ENCODE measurements around the gene ATP8A2.
"Not testable (repeated sequence)": the region's sequence is repeated elsewhere in the genome, so short reads cannot be mapped to it uniquely, and the experiment has no call there.

ATP8A2 gene

DNA sequence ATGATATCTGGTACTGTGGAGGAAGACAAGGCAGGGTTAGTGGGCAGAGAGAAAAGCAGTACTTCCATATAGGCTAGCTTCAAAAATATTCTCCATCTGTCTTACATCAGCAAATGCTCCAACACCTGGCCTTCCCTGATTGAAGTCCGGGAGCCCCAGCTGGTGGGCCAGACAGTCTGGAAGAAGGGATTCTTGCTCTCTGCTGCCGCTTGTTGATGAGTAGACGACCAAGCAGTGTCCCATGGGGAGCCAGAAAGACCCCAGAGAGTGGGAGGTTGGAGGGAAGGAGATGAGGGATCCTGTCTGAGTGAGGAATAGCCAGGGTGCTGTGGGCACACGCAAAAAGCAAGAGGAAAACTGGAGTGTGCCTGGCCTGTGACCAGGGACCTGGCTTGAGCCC is 95.1 kb downstream of the ATP8A2 start:
- DNase-seq, result no peak

DNA sequence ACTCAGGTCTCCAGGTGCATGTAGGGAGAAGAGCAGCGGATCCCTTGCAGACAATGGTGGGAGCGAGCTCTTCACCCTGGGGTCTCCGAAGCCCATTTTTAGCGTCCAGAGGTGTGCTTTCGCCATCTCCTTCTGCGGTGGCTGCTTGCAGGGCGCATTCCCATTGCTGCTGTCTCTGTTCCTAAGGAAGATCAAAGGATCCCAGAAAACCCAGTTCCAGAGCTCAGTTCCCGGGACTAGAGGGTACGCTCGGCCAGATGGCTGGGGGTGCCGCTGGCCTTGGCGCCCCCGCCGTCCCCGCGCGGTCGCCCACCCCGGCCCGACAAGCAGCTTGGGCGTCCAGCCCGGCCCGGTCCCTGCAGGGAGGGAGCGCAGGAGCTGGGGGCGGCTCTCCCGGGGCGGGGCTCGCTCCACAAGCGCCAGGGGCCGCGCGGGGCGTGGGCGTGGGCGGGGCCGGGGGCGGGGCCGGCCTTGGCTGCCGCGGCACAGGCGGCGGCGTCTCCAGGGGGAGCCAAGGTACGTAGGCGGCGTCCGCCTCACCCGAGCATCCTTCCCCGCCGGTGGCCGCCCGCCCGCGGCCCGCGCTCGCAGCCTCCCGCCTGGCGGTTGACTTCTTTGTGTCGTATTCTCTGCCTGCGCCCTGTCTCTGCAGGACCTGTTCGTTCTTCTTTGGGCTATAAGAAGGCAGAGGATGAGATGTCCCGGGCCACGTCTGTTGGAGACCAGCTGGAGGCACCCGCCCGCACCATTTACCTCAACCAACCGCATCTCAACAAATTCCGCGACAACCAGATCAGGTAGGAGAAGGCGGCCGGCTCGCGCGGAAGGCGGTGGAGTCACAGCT is 96.8 kb downstream of the ATP8A2 start:
- DNase-seq, result peak; percentile 49

DNA sequence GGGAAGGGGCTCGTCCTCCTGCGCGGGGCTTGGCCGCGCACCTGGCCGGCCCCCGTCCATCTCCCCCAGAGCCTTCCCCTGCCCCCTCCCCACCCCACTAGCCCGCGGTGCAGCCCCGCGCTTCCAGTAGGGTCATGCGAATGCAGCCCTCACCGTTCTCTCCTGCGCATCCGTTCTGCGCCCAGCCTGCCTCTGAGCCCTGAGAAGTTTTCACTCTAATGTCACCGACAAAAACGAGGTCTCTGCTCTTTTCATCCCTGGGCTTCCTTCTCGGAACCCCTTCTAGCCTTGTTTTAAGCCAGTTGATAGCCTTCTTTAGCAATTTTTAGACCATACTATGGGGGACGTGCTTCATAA is 97.4 kb downstream of the ATP8A2 start:
- DNase-seq, result no peak

DNA sequence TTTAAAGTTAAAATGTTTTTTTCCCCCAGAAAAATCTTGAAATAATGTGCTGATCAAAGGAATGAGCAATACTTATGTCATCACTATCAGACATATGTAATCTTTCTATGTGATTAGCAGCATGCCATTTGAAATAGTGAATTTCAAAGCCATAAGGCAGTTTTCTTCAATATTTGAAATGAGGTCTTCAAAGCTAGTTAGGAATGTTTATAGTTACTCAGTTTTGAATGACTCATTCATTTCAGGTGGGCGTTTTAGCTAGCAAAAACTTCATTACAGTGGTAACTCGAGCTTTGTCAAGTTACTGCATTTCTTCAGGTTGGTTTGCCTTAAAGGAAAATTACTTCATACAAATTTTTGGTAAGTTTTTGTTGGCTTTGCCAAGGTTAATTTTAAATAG is 102.1 kb downstream of the ATP8A2 start:
- DNase-seq, result no peak

DNA sequence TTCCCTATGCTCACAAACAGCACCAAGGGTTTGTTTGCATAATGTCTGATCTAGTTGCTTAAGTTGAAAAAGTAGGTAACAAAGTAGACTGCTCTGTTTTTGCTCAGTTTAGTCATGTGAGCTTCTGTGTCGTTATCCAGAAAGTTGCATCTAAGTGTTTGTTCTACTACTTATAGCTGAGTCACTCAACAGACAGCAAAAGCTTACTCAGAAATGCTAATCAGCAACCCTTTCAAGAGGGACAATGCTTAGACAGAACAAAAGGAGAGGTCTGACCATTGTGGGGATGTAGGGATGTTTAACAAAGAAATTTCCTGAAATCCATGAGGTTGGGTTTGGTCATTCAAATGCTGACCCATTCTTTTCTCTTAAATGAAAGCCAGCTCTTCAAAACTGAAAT is 106.4 kb downstream of the ATP8A2 start:
- DNase-seq, result no peak

DNA sequence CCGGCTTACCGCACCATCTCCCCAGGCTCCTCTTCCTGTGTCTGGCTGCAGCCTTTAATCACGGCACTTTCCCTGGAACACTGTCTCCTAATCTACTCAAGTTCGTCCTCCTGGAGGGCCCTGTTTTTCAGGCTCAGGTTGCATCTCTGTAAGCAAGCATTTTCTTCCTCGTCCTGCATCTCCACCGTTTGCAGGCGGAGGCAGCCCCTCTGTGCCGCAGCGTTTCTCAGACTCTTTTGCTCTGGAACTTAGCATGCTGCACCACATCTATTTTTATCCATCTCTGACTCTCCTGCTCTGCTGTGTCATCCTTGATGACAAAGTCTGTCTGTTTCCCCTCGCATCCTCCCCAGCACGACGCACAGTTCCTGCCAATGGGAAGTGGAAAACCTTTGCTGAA is 117.5 kb downstream of the ATP8A2 start:
- DNase-seq, result no peak

DNA sequence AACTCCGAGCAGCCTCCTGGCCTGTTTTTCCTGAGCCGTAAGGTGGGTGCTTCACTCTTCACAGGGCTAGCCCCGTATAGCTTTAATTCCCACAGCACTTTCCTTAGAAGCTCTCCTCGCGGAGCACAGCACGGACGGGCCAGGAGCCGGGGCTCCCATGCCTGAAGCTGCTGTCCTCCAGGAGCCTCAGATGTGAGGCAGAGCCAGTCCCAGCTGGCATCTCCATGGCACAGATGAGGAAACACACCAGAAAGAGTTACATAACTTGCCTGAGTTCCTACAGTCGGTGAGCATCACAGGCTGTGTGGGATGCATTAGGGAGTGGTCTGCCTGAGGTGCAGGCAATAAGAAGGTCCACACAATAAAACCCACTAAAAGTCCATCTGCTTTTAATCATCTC is 118.5 kb downstream of the ATP8A2 start:
- DNase-seq, result no peak

DNA sequence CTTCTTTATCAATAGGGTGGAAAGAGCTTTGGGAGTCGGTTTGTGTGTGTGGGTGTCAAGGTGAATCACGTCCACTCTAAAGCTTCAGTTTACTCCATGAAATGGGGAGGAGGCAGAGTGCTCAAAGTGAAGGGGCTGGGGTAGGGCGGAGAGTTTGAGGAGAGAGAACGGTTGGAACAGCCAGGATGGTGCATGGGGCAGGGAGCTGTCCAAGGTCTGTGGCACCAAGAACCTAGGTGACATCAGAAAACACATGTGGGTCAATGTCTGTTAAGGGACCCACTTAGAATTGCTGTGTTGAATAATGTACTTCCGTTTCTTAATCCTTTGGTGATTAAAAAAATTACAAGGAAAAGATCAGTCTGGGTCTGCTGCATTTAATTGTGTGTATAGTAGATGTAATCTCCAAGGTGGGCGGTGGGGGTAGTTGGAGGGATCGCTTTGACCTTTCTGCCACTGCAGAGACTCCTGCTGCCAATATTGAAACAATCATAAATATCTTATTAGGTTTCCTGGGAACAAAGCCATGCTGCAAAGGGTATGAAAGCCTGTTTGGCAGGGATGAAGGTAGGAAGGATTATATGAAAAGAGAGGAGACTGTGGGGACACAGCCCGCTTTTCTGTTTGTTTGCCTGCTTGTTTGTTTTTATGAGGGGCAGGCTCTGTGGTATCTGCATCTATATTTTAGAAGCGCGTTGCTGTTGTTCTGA is 122.3 kb downstream of the ATP8A2 start:
- DNase-seq, result no peak

DNA sequence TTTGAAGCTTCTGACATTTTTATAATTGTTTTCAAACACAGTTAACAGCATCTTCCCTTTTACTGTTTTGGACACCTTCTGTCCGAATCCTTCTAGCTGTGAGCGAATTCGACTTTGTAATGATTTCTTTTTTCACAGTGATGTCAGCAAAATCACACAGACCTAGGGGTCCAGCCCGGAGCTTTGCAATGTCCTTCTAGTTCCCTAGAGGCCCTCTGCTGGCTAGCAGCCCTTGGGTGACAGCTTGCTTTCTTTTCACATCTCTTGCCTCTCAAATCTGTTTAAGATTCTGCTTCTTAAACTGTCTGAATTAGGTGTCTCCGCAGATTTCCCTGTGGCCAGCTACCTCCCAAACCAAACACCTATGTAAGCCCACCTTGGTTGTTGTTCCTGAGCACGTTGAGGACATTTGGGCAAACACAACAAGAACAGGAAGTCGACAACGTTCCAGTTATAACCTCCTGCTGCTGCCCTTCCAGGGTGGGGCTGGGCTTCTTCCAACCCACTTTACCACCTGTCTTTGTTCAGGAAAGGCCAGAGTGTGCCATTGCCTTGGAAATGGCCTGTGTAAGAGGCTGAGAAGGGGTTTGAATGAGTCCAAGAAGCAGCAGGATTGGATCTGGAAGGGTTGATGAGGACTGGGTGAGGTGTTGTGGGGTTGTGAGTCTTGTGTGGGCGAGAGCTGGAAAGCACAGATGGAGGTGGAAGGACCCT is 123.1 kb downstream of the ATP8A2 start:
- DNase-seq, result no peak

DNA sequence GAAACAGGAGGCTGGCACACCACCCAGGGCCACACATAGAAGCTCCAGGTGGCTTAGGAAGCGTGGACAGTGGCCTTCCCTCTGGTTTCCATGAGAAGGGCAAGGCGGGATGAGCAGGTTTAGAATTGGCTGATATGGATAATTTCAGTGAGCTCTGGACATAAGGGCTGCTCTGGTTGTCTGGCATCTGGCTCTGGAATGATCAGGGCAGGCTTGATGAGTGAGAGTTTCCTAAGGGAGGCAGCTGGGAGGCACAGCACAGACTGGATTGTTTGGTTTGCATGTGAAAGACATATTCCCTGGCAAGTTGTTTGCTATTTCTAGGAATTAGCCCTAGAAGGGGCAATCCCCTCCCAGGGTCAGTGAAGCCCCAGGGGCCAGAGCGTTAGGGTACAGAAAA is 129.5 kb downstream of the ATP8A2 start:
- no peak for DNase-seq

DNA sequence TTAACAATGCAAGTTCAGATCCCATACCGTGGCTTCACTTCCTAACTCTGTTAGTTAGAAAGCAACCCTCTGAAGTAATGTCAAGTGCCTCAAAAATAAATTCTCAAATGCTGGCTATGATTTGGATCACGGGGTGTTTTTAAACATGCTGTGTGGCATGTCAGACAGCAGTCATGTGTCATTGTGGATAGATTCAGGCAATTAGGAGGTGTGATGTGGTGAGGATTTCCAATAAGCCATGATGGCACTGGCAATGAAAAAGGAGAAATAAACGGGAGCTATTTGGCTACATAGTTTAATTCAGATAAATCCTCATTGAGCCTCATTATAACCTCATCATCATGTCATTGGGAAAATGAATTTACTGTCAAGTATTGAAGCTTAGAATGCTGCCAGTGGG is 130.3 kb downstream of the ATP8A2 start:
- DNase-seq, result no peak

DNA sequence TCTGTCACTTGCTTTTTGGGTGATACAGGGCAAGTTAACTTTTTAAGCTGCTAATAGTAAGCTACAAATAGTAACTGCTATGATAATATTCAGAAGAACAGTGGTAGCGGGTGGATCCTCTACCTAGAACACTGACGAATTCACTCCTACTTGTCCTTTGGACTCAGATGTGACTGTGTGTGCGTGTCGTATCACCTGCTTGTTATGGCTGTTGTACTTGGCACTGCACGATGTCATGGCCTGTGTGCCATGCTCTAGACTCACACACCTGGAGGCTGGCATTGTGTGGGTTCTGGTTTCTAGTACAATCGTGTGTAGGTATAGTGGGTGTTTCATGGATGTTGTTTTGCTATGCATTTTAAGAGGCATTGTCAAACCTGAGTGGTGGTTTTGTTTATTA is 130.8 kb downstream of the ATP8A2 start:
- no peak for DNase-seq

DNA sequence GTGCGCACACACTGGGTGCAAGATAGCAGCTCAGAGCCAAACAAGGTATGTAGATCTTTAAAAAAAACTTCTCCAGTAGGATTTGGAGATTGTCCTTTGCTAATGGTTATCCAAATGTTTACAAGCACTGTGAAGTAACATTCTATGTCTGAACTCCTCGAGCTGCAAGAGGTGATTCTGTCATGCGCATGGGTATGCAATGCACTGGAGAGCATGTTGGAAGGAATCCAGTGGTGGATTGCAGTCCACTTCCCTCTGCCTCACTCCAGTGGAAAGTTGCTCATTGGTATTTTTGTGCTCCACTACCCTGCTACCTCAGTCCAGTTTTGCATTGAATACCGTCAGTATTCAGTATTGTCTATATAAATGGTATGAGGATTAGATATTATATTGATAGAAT is 132.1 kb downstream of the ATP8A2 start:
- no peak for DNase-seq

DNA sequence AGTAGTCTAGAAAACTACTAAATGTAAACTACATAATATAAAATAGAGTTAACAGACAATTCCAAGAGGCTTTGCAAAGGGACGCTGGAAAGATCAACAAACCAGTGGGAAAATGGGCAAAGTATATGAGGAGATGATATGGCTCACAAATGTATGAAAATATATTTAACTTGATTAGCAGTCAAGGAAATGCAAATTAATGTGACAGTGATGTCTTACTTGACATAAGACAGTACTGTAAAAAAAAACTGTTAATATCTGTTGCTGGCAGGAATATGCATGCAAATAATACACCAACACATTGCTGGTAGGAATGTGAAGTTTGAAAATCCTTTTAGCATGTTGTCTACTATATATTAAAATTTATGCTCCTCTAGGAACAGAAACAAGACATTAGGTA is 136.1 kb downstream of the ATP8A2 start:
- no peak for DNase-seq

DNA sequence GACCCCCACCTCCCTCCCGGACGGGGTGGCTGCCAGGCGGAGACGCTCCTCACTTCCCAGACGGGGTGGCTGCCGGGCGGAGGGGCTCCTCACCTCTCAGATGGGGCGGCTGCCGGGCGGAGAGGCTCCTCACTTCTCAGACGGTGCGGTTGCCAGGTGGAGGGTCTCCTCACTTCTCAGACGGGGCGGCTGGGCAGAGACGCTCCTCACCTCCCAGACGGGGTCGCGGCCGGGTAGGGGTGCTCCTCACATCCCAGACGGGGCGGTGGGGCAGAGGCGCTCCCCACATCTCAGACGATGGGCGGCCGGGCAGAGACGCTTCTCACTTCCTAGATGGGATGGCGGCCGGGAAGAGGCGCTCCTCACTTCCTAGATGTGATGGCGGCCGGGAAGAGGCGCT is 141.3 kb downstream of the ATP8A2 start:
- DNase-seq, result not testable (repeated sequence)

DNA sequence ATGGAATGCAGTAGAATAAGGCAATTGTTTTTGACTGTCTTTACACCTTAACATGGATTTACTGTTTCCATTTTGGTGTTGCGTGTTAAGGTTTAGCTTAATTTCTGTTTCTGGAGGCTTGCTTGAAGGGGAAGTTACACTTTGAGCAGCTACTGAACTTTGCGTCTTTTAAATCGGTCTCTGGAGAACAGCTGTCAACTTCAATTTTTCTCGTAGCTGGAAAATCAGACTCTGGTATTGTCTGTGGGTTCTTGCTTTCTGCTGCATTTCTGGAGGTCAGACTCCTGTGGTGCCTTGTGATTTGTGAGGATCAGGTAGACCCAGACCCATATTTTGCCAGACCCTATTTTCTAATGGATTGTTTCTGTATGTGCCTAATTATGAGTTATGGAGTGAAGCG is 146.7 kb downstream of the ATP8A2 start:
- DNase-seq, result no peak

DNA sequence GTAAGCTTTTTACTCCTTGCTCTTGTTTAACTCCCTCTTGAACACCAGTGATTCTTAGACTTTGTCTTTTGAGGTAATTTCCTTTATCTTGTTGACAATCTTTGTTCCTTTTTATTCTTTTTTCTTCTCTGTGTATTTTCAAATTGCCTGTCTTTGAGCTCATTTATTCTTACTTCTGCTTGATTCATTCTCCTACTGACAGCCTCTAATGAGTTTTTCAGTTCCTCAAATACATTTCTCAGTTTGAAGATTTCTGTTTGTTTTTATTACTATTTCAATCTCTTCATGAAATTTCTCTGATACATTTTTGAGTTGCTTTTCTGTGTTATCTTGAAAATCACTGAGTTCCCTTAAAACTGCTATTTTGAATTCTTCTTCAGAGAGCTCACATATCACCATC is 154.1 kb downstream of the ATP8A2 start:
- DNase-seq, result no peak

DNA sequence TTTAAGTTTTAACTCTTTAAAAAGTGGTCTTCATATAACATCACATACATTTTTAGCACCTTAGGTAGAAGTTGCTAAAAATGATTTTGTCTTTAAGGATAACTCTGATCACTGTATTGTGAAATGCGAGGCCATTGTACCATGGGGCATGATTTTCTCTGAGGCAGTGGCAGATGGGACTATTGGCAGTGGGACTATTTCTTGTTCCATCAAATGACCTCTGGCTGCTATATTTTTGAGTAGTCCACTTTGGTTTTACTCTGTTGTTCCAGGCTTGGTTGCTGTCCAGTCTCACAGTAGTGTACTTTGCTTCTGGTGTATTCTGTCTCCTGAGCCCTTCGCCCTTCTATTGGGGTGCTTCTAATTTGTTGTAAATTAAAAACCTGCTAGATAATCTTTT is 156.5 kb downstream of the ATP8A2 start:
- DNase-seq, result no peak

DNA sequence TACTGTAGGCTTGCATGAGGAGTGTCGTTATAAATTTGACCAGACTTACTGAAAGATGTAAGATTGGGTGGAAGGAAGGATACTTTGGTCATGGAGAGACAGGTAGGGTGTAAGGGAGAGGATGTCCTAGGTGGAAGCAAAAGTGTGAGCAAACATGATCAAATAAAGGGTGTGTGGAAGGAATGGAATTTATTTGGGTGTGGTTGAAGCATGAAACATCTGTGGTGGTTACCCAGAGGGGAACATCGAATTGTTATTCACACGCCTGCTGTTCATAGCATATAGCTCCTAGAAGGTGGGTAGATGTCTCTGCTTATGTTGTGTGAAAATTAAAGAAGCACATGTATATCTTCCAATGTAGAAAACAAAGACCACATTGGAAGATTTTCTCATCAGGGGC is 157.7 kb downstream of the ATP8A2 start:
- no peak for DNase-seq

DNA sequence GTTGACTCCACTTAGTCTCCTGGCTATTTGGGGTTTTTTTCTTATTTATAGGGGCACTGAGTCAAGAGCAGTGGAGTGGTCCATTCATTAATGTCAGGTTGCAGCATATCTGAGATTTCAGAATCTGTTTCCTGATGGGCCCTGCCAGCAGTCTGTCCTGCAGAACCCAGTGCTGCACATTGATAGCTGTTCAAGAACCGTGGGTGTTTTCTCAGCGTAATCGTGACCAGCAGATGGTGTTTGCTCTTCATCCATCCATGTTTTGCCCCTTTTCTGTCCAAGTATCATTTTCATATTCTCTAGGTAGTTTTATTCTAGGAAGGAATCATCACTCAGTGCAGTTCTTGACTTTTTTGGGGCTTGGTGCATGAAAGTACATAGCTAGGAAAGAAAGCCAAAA is 166.5 kb downstream of the ATP8A2 start:
- no peak for DNase-seq

DNA sequence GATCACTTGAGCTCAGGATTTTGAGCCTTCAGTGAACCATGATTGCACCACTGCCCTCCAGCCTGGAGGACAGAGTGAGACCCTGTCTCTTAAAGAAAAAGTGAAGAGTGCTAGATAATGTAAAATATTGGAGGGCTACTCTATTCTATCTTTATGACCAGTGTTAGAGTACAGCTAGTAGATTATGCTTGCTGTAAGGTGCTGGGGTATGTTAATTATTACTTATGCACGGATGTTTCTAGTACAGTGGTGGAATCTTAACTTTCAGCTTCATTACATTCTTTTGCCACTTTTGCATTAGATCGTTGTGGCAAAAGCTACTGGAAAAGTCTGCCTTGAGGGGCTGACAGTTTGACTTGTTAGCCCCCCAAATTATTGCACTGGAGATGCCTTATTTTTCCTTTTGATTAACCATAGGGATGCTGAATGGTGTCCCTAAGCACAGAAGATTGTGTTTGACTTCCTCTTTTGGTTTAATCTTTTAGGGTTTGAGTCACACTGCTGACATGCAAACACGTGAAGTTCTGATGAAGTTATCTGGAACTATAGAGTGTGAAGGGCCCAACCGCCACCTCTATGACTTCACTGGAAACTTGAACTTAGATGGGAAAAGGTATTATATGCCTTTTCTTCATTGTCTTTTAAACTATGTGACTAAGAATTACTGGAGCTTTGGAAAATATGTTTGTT is 169.8 kb downstream of the ATP8A2 start:
- DNase-seq, result no peak

DNA sequence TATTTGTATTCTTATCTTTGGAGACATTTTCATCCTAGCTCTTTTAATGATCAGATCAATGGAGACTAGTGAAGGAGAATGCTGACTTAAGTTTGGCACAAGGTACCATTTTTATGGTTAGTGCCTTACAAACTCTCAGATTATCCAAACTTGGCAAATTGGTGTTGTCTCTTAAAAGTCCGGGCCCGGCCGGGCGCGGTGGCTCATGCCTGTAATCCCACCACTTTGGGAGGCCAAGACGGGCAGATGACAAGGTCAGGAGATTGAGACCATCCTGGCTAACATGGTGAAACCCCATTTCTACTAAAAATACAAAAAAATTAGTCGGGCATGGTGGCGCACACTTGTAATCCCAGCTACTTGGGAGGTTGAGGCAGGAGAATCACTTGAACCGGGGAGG is 177.2 kb downstream of the ATP8A2 start:
- not testable (repeated sequence) for DNase-seq

DNA sequence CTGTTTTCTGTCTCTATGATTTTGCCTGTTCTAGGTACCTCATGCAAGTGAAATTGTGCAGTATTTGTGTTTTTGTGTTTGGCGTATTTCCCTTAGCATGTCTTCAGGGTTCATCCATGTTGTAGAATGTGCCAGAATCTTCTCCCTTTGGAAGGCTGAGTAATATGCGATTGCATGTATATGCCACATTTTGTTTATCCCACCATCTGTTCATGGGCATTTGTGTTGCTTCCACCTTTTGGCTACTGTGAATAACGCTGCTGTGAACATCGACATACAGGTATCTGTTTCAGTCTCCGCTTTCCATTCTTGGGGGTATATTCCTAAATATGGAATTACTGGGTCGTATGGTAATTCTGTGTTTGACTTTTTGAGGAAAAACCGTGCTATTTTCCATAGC is 190.0 kb downstream of the ATP8A2 start:
- no peak for DNase-seq

Measured in femur (tissue), 1 donor.